NT2/D1 (cell line): Measurements from ENCODE around the gene KCNG1.

Experiments used
- DNase-seq: peaks from one replicate; pipeline ENCODE4 v3.0.0-alpha.2; 2011; ENCODE audit warnings: low read depth, low spot score
- H3K27me3 ChIP-seq: 2 replicates; pipeline ENCODE4 v1.6.0; 2011; ENCODE audit warnings: mild to moderate bottlenecking; ENCODE audit not compliant: insufficient read length, insufficient read depth
- H3K36me3 ChIP-seq: 2 replicates; pipeline ENCODE4 v1.6.1; 2011; ENCODE audit warnings: mild to moderate bottlenecking, low read length, mixed read lengths; ENCODE audit not compliant: insufficient read depth, insufficient read length
- H3K4me1 ChIP-seq: 2 replicates; pipeline ENCODE4 v1.5.1; 2011; ENCODE audit not compliant: insufficient read depth, insufficient read length
- H3K4me3 ChIP-seq: 2 replicates; pipeline ENCODE4 v1.5.1; 2011; ENCODE audit warnings: low read depth; ENCODE audit not compliant: insufficient read length
- H3K9ac ChIP-seq: 2 replicates; pipeline ENCODE4 v1.6.0; 2011; ENCODE audit warnings: low read depth; ENCODE audit not compliant: insufficient read length
- H3K9me3 ChIP-seq: 2 replicates; pipeline ENCODE4 v1.5.1; 2011; ENCODE audit warnings: mild to moderate bottlenecking, low read length; ENCODE audit not compliant: insufficient read depth
- SUZ12 ChIP-seq: IDR thresholded peaks from 2 replicates; pipeline ENCODE4 v1.6.1; 2011; ENCODE audit not compliant: insufficient read length, insufficient read depth; ENCODE audit errors: extremely low read depth
- YY1 ChIP-seq: IDR thresholded peaks from 2 replicates; pipeline ENCODE4 v1.6.1; 2011; ENCODE audit not compliant: insufficient read length, insufficient read depth
- ZNF274 ChIP-seq: IDR thresholded peaks from 2 replicates; pipeline ENCODE4 v1.6.1; 2011; ENCODE audit warnings: mild to moderate bottlenecking, low read depth, low read length

Gene KCNG1

DNA sequence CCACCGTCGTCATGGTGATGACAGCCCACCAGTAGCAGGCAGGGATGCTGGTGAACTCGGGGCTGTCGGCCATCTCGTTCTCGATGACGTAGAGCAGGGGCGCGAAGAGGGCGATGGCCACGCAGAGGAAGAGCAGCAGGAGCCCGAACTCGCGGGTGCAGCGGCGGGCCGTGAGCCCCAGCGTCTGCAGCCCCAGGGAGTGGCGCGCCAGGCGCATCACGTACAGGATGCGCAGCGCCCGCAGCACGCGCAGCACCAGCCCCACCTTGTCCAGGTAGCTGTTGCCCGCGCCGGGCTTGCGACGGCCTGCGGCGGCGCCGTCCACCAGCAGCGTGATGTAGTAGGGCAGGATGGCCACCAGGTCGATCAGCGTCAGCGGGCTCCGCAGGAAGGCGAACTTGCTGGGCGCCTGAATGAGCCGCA is 18.6 kb downstream of the KCNG1 start:
- Histone ChIP-seq H3K4me3 (no peak overlapping the region), H3K36me3 (peaks cover 73% of the 10 kb centered on the region), H3K9me3 (no peaks in the 10 kb centered on the region), H3K4me1 (no peaks in the 10 kb centered on the region), H3K27me3 (no peaks in the 10 kb centered on the region), H3K9ac (peak overlapping the region; percentile 8)
- TF ChIP-seq SUZ12 (no peak), ZNF274 (no peak), YY1 (no peak)
- no peak for DNase-seq

DNA sequence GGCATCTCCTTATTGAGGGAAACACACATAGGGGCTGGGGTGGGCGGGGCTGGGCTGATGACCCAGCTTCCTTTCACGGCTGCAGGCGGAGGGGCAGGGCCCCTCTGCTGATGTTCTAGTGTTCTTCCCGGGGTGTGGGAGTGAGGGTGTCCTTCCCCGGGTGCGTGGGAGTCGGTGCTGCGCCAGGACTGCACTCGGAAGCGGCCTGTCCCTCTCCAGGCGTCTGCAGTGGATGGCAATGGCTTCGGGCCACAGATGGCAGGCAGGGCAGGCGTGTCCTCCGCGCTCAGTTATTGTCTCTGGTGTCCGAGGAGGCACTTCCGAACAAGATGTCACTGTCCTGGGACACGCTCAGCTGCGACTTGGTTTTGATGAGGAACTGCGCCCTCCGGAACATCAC is 19.2 kb downstream of the KCNG1 start:
- peaks cover 67% of the 10 kb centered on the region for H3K36me3 ChIP-seq
- TF ChIP-seq SUZ12 (no peak), ZNF274 (no peak), YY1 (no peak)
- no peaks in the 10 kb centered on the region for H3K4me1 ChIP-seq
- H3K9me3 ChIP-seq: no peaks in the 10 kb centered on the region
- H3K4me3 ChIP-seq: no peak overlapping the region
- DNase-seq: no peak
- peak overlapping the region; percentile 12 for H3K9ac ChIP-seq
- H3K27me3 ChIP-seq: no peaks in the 10 kb centered on the region

DNA sequence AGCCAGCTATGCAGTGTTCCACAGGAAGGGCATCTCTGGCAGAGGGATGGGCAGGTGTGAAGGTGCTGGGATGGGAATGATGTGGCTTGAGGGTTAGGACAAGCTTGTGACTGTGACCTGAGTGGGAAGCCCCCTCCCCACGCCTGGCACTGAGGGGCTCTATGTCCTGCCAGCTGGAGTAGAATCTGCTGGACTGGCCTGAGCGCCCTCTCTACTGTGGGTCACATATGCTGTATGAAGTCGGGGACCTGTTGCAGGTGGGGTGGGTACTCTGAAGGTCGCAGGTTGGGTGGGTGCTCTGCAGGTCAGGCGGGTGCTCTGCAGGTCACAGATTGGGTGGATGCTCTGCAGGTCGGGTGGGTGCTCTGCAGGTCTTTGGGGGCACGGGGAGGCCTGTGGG is 20.3 kb downstream of the KCNG1 start:
- DNase-seq: no peak
- TF ChIP-seq ZNF274: no peak
- TF ChIP-seq SUZ12: no peak
- no peak for TF ChIP-seq YY1
- Histone ChIP-seq H3K27me3 (no peaks in the 10 kb centered on the region), H3K9me3 (no peaks in the 10 kb centered on the region), H3K9ac (no peak overlapping the region), H3K4me1 (no peaks in the 10 kb centered on the region), H3K4me3 (no peak overlapping the region), H3K36me3 (peaks cover 56% of the 10 kb centered on the region)

DNA sequence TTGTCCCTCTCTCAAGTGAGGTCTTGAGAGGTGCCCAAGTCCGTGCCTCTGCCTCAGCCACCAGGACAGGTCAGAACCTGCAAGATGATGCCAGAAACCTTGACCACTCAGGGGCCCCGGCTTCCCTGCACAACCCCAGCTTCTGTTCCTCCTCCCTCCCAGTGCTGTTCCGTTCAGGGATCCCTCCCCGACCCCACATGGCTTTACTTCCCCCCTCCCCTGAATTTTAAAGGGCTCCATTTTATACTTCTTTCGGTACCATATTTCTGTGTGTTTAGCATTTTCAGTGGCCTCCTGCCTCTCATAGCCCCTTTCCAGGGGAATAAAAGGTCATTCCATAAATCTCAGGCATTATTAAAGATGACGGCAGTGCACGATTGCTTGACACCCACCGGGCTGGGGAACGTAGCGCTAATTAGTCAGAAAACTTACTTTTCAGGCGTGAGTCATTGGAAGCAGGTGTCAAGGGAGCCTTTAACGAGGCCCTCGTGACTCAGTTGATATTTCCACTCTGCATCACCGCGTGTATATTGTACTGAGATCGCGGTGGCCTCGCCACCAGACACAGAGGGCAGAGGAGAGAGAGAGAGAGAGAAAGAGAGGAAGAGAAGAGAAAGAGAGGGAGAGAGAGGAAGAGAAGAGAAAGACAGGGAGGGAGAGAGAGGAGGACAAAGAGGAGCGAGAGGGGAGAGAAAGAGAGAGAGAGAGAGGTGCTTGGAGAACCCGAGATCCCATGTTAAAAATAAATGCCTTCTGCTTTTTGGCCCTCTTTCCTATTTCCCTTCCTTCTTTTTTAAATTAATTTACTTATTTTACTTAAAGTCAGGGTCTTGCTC is 21.3 kb downstream of the KCNG1 start:
- Histone ChIP-seq H3K9me3 (no peaks in the 10 kb centered on the region), H3K27me3 (no peaks in the 10 kb centered on the region), H3K4me3 (no peak overlapping the region), H3K36me3 (peaks cover 48% of the 10 kb centered on the region), H3K9ac (no peak overlapping the region), H3K4me1 (peaks cover 2% of the 10 kb centered on the region)
- no peak for DNase-seq
- TF ChIP-seq ZNF274 (no peak), YY1 (no peak), SUZ12 (no peak)

DNA sequence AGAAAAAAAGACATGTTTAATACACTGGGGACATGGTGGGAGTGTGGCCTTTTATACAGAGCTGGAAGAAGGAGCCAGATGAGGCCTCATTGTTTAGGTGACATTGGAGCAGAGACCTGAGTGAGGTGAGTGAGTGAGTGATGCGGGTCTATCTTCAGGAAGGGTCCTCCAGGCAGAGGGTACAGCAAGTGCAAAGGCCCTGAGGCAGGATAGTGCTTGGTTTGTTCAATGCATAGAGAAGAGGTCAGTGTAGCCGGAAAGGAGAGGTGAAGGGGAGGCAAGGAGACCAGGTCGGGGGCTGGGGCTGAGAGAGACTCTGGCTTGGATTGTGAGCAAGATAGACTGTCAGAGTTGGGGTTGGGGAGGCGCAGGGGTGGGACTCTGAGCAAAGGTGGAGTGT is 23.6 kb downstream of the KCNG1 start:
- no peak overlapping the region for H3K4me3 ChIP-seq
- H3K36me3 ChIP-seq: peaks cover 25% of the 10 kb centered on the region
- no peak for DNase-seq
- H3K9me3 ChIP-seq: no peaks in the 10 kb centered on the region
- H3K27me3 ChIP-seq: no peaks in the 10 kb centered on the region
- H3K9ac ChIP-seq: no peak overlapping the region
- TF ChIP-seq YY1 (no peak), ZNF274 (no peak), SUZ12 (no peak)
- H3K4me1 ChIP-seq: peaks cover 4% of the 10 kb centered on the region

DNA sequence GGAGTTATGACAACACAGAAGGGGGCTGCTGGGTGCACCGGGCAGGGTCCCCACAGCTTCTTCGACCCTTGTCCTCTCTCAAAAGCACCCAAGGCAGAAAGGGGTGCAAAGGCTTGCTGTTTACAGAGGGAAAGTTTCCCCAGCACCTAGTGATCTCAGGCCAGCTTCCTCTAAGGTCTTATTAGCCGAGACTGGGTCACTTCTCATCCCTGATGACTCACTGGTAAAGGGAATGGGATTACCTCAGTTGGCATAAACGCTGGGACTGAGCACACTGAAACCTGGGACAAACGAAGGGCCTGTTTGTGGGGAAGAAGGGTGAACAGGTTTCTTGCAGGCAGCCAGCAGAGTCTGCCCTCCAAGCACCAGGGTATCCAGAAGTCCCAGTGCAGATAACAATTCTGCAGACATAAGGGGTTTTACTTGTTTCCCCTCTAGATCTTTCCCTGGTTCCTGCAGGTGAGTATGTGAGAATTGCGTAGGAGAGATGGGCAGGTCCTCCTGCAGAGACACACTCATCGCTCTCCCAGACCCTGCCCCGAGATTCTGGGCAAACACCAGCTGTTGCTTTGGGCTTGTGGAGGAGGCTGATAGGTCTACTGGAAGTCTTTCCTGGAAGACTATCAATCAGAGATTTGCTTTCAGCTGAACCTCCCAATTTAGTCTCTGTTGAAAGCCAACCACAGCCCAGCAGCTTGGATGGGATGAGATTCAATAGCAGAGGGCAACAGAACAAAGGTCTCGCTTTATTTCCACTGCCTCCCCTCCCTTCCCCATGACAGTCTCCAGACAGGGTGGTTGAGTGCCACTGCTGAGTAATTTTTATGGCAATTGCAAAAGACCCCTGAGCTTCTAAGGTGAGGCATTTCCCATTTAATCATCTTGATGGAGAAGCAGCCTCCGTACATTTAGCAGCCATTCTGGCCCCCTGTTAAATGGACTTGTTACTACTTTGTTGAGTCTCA is 25.7 kb downstream of the KCNG1 start:
- Histone ChIP-seq H3K9ac (no peak overlapping the region), H3K9me3 (peaks cover 9% of the 10 kb centered on the region; the same call in 1 of the 2 replicates), H3K36me3 (peaks cover 7% of the 10 kb centered on the region), H3K4me3 (no peak overlapping the region), H3K4me1 (peaks cover 4% of the 10 kb centered on the region), H3K27me3 (no peaks in the 10 kb centered on the region)
- no peak for DNase-seq
- TF ChIP-seq SUZ12: no peak
- TF ChIP-seq ZNF274: no peak
- no peak for TF ChIP-seq YY1

DNA sequence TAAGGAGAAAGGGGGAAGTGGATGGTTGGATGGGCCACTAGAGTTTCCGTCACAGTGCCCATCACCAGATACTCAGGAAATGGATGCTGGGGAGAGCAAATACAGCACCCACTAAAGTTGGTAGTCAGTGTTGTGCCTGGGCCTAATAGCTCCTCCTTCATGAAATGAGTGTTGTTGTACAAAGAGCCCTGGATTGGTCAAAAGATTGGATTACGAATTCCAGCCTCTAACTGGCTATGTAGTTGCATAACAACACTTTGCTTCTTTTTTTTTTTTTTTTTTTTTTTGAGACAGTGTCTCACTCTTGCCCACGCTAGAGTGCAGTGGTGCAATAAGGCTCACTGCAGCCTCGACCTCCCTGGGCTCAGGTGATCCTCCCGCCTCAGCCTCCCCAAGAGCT is 27.4 kb downstream of the KCNG1 start:
- no peak for DNase-seq
- no peak for TF ChIP-seq YY1
- no peak for TF ChIP-seq SUZ12
- TF ChIP-seq ZNF274: no peak
- Histone ChIP-seq H3K36me3 (no peaks in the 10 kb centered on the region), H3K27me3 (no peaks in the 10 kb centered on the region), H3K9ac (no peak overlapping the region), H3K4me1 (peaks cover 4% of the 10 kb centered on the region), H3K4me3 (no peak overlapping the region), H3K9me3 (peaks cover 9% of the 10 kb centered on the region; the same call in 1 of the 2 replicates)
